ENCODE results near the gene MTTP.

Gene MTTP

GRCh38 chr4:99591757-99592156 lies 17.1 kb downstream of the MTTP start:
- H3K27ac ChIP-seq = no peak overlapping the region
- TF ChIP-seq ZFX (IDR thresholded peaks at IDR 0.05; ENCODE audit: borderline replicate concordance) (no peak), CTCF (IDR thresholded peaks at IDR 0.05) (no peak)

- TF ChIP-seq ZFX (IDR thresholded peaks at IDR 0.05; ENCODE audit: borderline replicate concordance) (no peak), CTCF (IDR thresholded peaks at IDR 0.05) (no peak)
Observed at GRCh38 chr4:99593781-99594641, 19.4 kb downstream of the MTTP start.

GRCh38 chr4:99594818-99595217 lies 20.2 kb downstream of the MTTP start:
- no peak overlapping the region for H3K27ac ChIP-seq
- TF ChIP-seq ZFX (IDR thresholded peaks at IDR 0.05; ENCODE audit: borderline replicate concordance) (no peak), CTCF (IDR thresholded peaks at IDR 0.05) (no peak)

More at GRCh38 chr4:99593781-99594641, 19.4 kb downstream of the MTTP start:
- no peak overlapping the region for H3K27ac ChIP-seq

GRCh38 chr4:99606716-99607115 lies 32.1 kb downstream of the MTTP start:
- no peak overlapping the region for H3K27ac ChIP-seq
- no peak for TF ChIP-seq ZFX (IDR thresholded peaks at IDR 0.05; ENCODE audit: borderline replicate concordance)
- no peak for TF ChIP-seq CTCF (IDR thresholded peaks at IDR 0.05)

- TF ChIP-seq CTCF (IDR thresholded peaks at IDR 0.05) = no peak
- H3K27ac ChIP-seq = no peak overlapping the region
Observed at GRCh38 chr4:99608417-99608816, 33.8 kb downstream of the MTTP start.

GRCh38 chr4:99610605-99611175 lies 36.1 kb downstream of the MTTP start:
- TF ChIP-seq ZFX (IDR thresholded peaks at IDR 0.05; ENCODE audit: borderline replicate concordance) (no peak), CTCF (IDR thresholded peaks at IDR 0.05) (no peak)
- H3K27ac ChIP-seq = no peak overlapping the region

GRCh38 chr4:99612281-99612680 lies 37.7 kb downstream of the MTTP start:
- no peak overlapping the region for H3K27ac ChIP-seq
- TF ChIP-seq CTCF (IDR thresholded peaks at IDR 0.05) (no peak), ZFX (IDR thresholded peaks at IDR 0.05; ENCODE audit: borderline replicate concordance) (no peak)
